Endothelial cell of umbilical vein (primary cell): ENCODE data around the gene FYN. TPM values are rescaled to one million over a fixed set of nuclear protein-coding genes. Genes with fewer than 3 reads are reported as not detected.

ENCODE experiments used
- BruUV-seq: library from RNA; stranded (reverse); fragments of 400-500 nt; replicated peaks from 2 replicates; lab custom pipeline; 2021; lab: Mats Ljungman, UMichigan
- CTCF ChIA-PET: fragments of 300-600, 350-600 bp; sonication (Branson Sonifier 250); formaldehyde crosslinking; loops from one replicate; lab custom pipeline; 2021; ENCODE audit warnings: antibody characterized with exemption, inconsistent platforms; lab: Charles Lee
- POLR2A ChIA-PET: fragments of 300-600, 350-600 bp; sonication (Branson Sonifier 250); formaldehyde crosslinking; loops from one replicate; lab custom pipeline; 2021; ENCODE audit warnings: antibody characterized with exemption, inconsistent platforms; lab: Charles Lee
- DNase-seq: peaks from one replicate; pipeline ENCODE4 v3.0.0-alpha.2; 2011; ENCODE audit warnings: low read depth, low spot score
- FAIRE-seq: peaks from 2 replicates; lab custom pipeline; 2011; peaks lifted over from hg19 to GRCh38; lab: Jason Lieb, UNC
- H2AFZ ChIP-seq: 2 replicates; pipeline ENCODE4 v1.6.0; 2012; ENCODE audit warnings: low read depth, low read length, control low read depth, inconsistent platforms
- H3K27ac ChIP-seq: 2 replicates; pipeline ENCODE4 v1.5.1; 2011; ENCODE audit warnings: low read depth, mild to moderate bottlenecking, control low read depth, low read length, moderate library complexity; ENCODE audit not compliant: insufficient read depth
- H3K27me3 ChIP-seq, 2 experiments: 2 replicates each; pipeline versions ENCODE4 v1.6.0 to v1.6.1; 2011; ENCODE audit warnings: low read length in 2 of 2, mixed read lengths in 1 of 2; ENCODE audit not compliant: control insufficient read depth in 2 of 2, insufficient read depth in 2 of 2
- H3K36me3 ChIP-seq, 2 experiments: 2 replicates in 1 of 2; 3 replicates in 1 of 2; pipeline ENCODE4 v1.5.1; 2011; ENCODE audit warnings: low read length in 2 of 2, mild to moderate bottlenecking in 1 of 2, moderate library complexity in 1 of 2; ENCODE audit not compliant: control insufficient read depth in 2 of 2, insufficient read depth in 2 of 2; ENCODE audit errors: extremely low read depth in 1 of 2
- H3K4me1 ChIP-seq: 3 replicates; pipeline ENCODE4 v1.5.1; 2011; ENCODE audit warnings: mild to moderate bottlenecking, low read length; ENCODE audit not compliant: control insufficient read depth, insufficient read depth; ENCODE audit errors: extremely low read depth
- H3K4me2 ChIP-seq: 2 replicates; pipeline ENCODE4 v1.6.1; 2011; ENCODE audit warnings: low read length, control low read depth, mixed read lengths; ENCODE audit not compliant: insufficient read depth
- H3K4me3 ChIP-seq, 3 experiments: fragments of 200-600 bp in 1 of 3; sonication (generic), shearing (Covaris generic) in 1 of 3; replicated peaks in 1 of 3; 2 replicates each; pipeline ENCODE4 v1.5.1; 2011 to 2016; ENCODE audit warnings: control low read depth in 3 of 3, low read length in 3 of 3, mild to moderate bottlenecking in 2 of 3, inconsistent platforms in 1 of 3, low read depth in 1 of 3, moderate library complexity in 1 of 3; ENCODE audit not compliant: insufficient read depth in 1 of 3
- H3K79me2 ChIP-seq: 2 replicates; pipeline ENCODE4 v1.6.0; 2012; ENCODE audit warnings: low read length, inconsistent platforms; ENCODE audit not compliant: control insufficient read depth, insufficient read depth
- H3K9ac ChIP-seq: replicated peaks from 2 replicates; pipeline ENCODE3; 2011; ENCODE audit warnings: low read length, control low read depth; ENCODE audit not compliant: insufficient read depth; ENCODE audit errors: extremely low read depth
- H3K9me1 ChIP-seq: replicated peaks from 3 replicates; pipeline ENCODE4 v1.6.0; 2011; ENCODE audit warnings: mild to moderate bottlenecking, low read length; ENCODE audit not compliant: control insufficient read depth, insufficient read depth; ENCODE audit errors: extremely low read depth
- H3K9me3 ChIP-seq: replicated peaks from 2 replicates; pipeline ENCODE4 v1.5.1; 2012; ENCODE audit warnings: low read length, inconsistent platforms; ENCODE audit not compliant: control insufficient read depth, insufficient read depth
- H4K20me1 ChIP-seq: replicated peaks from 2 replicates; pipeline ENCODE3; 2011; ENCODE audit warnings: mild to moderate bottlenecking, low read length; ENCODE audit not compliant: control insufficient read depth, insufficient read depth; ENCODE audit errors: extremely low read depth
- CTCF ChIP-seq, 2 donors: IDR thresholded peaks; 1 replicate in 1 of 2; 2 replicates in 1 of 2; pipeline ENCODE4 v1.5.1; 2011; ENCODE audit warnings: low read length in 2 of 2, mild to moderate bottlenecking in 2 of 2, moderate library complexity in 2 of 2, control low read depth in 1 of 2, inconsistent platforms in 1 of 2, low read depth in 1 of 2; ENCODE audit not compliant: insufficient read depth in 1 of 2; ENCODE audit errors: extremely low read depth in 1 of 2
- EZH2 ChIP-seq: IDR thresholded peaks from 2 replicates; pipeline ENCODE4 v1.6.1; 2012; ENCODE audit warnings: borderline replicate concordance, low read depth, mild to moderate bottlenecking, moderate library complexity, low read length, inconsistent platforms; ENCODE audit not compliant: severe bottlenecking
- GATA2 ChIP-seq: IDR thresholded peaks from 2 replicates; pipeline ENCODE4 v1.7.0; 2011; ENCODE audit warnings: low read depth, mild to moderate bottlenecking, moderate library complexity, mixed read lengths, low read length; ENCODE audit not compliant: insufficient read length, insufficient read depth
- MAX ChIP-seq: IDR thresholded peaks from 2 replicates; pipeline ENCODE4 v1.6.1; 2011; ENCODE audit not compliant: insufficient read depth, insufficient read length
- MYC ChIP-seq: IDR thresholded peaks from one replicate; pipeline ENCODE4 v1.6.1; 2011; ENCODE audit warnings: mild to moderate bottlenecking, low read depth, low read length
- POLR2AphosphoS5 ChIP-seq: IDR thresholded peaks from 2 replicates; pipeline ENCODE4 v1.6.1; 2012; ENCODE audit warnings: low read depth, mild to moderate bottlenecking, control low read depth, low read length, moderate library complexity; ENCODE audit not compliant: insufficient read depth
- dilution Hi-C: fragments of 300-500 bp; cut with MboI; formaldehyde crosslinking; loops from one replicate; pipeline ENCODE4 v1.15.0; 2019; ENCODE audit warnings: low sequenced_read_pairs; ENCODE audit not compliant: extremely low pct_ligation_motif_present
- intact Hi-C: fragments of 100-400 bp; cut with micrococcal nuclease; formaldehyde crosslinking; loops from one replicate; pipeline ENCODE4 v1.10.0; 2022
- polyA plus RNA-seq, 4 experiments: library from polyadenylated mRNA; depleted of rRNA in 3 of 4; stranded (reverse) in 3 of 4; unstranded in 1 of 4; fragments of >200 nt; gene quantifications; 2 replicates each; pipeline versions ENCODE4 v1.2.1 to v1.2.3, GENCODE V29; 2011 to 2012; ENCODE audit warnings: missing spikeins in 1 of 4
- total RNA-seq: library from RNA; stranded (reverse); gene quantifications from 2 replicates; pipeline ENCODE4 v1.2.3, GENCODE V29; 2021

FYN gene
- total and polyA plus RNA-seq, 2 donors (not counting 3 experiments of a cell fraction or from before 2014, with no cell fraction given): 69.0 to 143 TPM

- Histone ChIP-seq H3K27ac (no peak overlapping the region), H3K79me2 (no peaks in the 10 kb centered on the region), H3K9me1 (no peaks in the 10 kb centered on the region), H3K4me3 (no peak overlapping the region), H3K4me1 (peaks cover 34% of the 10 kb centered on the region), H3K9ac (no peak overlapping the region), H3K4me2 (no peak overlapping the region), H4K20me1 (no peaks in the 10 kb centered on the region), H3K36me3 (peaks cover 7 to 25% of the 10 kb centered on the region in 2 experiments), H2AFZ (no peak overlapping the region), H3K9me3 (no peaks in the 10 kb centered on the region), H3K27me3 (no peaks in the 10 kb centered on the region)
- POLR2A ChIA-PET: no interaction called here
- DNase-seq: no peak
- FAIRE-seq: no peak
- intact Hi-C loops: no loop called here
- TF ChIP-seq MAX (no peak), GATA2 (no peak), EZH2 (no peak), CTCF (IDR thresholded peaks at IDR 0.05; ENCODE audit: extremely low read depth in 1 of 2, insufficient read depth in 1 of 2, low read depth in 1 of 2, low read length in 2 of 2) (no peak), POLR2AphosphoS5 (no peak)
- dilution Hi-C loops: no loop called here
- CTCF ChIA-PET: no interaction called here
- no TSS peak for BruUV-seq
These were observed 183.8 kb downstream of the FYN start for GRCh38 chr6:111689419-111689818.

GRCh38 chr6:111688331-111688730 lies 184.9 kb downstream of the FYN start:
- dilution Hi-C loops: no loop called here
- BruUV-seq: no TSS peak
- TF ChIP-seq MYC: no peak
- TF ChIP-seq GATA2: no peak
- H3K4me1 ChIP-seq: peaks cover 41% of the 10 kb centered on the region
- H3K36me3 ChIP-seq: peaks cover 7 to 15% of the 10 kb centered on the region in 2 experiments
- intact Hi-C loops: no loop called here
- DNase-seq (no peak), FAIRE-seq (no peak)
- no peaks in the 10 kb centered on the region for H3K27me3 ChIP-seq
- no peak overlapping the region for H3K9ac ChIP-seq
- H3K4me2 ChIP-seq: no peak overlapping the region
- H3K9me3 ChIP-seq: no peaks in the 10 kb centered on the region
- H3K4me3 ChIP-seq: no peak overlapping the region
- no peaks in the 10 kb centered on the region for H4K20me1 ChIP-seq
- POLR2A ChIA-PET: no interaction called here
- H3K27ac ChIP-seq: no peak overlapping the region
- CTCF ChIA-PET: no interaction called here
- no peak overlapping the region for H2AFZ ChIP-seq
- H3K9me1 ChIP-seq: no peaks in the 10 kb centered on the region
- H3K79me2 ChIP-seq: no peaks in the 10 kb centered on the region
